ENCODE measurements around the gene GSE1.

Gene GSE1

GRCh38 chr16:85719605-85720301, 106.6 kb downstream of the GSE1 start:
- DNase-seq (ENCODE audit: low read depth in 2 of 2), result no peak

DNA sequence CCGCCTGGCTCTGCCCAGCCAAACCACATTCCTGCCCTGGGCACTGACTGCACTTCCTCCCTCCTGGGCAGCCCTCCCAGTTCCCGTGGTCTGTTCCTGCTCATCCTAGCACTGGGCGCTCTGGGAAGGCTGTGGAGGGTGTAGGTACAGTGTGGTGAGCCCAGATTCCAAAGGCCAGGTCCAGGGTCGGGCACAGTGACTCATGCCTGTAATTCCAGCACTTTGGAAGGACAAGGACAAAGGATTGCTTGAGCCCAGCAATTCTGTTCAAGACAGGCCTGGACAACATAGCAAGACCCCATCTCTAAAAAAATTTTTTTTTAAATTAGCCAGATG, 107.1 kb downstream of the GSE1 start:
- DNase-seq (ENCODE audit: low read depth in 2 of 2), result no peak

DNA sequence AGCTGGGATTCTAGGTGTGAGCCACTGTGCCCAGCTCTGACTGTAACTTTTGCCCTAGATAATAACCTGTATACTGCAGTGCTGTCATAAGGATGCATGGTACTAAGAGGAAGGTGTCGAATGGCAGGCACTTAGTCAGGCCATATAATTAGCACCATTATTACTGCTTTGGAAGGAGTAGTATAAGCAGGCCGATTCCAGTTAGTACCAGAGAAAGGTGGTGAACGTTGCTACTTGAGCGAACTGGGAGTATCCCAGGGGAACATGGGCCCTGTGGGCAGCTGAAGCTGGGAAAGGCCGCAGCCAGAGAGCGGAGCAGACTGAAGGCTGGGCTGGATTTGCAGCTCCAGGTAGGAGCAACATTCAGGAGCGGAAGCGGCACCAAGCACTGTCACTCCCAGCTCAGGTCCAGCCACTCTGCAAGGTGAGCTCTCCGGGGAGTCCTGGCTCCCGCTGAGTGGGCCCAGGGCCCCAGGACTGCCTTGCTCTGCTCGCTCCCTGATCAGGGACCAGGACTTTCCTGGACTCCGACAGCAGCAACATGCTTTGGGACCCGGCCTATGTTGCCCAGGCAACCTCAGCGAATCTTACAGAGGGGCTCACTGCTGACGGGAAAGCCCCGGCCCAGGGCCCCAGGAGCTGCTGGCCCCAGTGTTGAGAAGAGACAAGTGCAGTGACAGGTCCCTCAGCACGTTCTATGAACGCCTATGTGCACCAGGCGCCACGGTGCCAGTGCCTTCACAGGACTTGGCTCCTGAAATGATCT, 109.2 kb downstream of the GSE1 start:
- DNase-seq (ENCODE audit: low read depth in 2 of 2), result no peak

DNA sequence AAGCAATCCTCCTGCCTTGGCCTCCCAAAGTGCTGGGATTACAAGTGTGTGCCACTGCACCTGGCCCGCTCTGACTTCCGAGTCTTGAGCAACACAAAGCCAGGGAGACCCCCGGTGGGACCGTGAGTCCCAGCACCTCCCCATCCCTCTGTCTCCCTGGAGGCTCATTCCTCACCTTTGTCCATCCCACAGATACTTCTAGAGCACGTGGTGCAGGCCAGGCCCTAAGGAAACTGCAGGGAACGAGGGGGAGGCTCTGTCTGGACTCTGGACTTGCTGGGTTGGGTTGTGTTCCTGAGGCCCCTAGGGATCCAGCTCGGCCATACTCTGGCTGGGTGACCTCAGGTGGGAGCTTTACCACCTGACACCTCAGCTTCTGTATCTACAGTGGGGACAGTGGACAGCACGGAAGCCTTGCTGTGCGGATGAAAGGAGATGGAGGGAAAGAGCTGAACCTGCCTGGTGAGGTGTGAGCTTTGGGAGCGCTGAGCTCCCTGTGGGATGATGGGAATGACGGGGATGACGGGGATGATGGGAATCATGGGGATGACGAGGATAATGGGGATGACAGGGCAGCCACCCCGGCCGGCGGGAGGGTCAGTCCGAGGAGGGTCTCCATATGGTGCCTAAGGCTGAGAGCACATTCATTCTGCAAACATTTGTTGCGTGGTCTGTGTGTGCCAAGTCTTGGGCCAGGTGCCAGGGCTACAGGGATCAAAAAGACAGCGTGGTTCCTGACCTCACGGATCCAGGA, 111.2 kb downstream of the GSE1 start:
- no peak for DNase-seq (ENCODE audit: low read depth in 2 of 2)

DNA sequence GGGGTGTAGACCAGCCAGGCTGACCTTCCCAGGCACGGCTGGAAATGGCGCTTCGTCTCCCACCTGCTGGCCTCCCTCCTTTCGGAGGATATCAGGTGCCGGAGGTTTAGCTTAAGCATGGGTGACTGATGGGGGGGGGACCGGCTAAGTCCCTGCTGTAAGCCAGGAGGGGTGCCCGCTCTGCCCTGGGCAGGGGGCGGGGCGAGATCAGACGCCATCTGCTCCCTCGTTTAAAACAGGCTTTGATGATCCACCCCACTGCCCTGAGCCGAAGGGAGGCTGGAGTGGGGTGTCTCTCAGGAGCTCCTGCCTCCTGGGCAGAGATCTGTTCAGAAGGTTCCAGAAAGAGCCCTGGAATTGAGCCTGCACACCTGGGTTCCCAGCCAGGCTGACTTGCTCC, 111.8 kb downstream of the GSE1 start:
- DNase-seq (ENCODE audit: low read depth in 2 of 2), result no peak

Measured in stimulated activated CD4-positive, alpha-beta T cell treated with anti-CD3 and anti-CD28 coated beads, Interleukin-1b, Interleukin-23, amount 100 ng/mL, for 1 hour (primary cell).